ENCODE measurements around the gene CCDC6.

GRCh38 chr10:59857921-59858320 is 48.4 kb downstream of the CCDC6 start:
- no peak for TF ChIP-seq CTCF (IDR thresholded peaks at IDR 0.05)
- TF ChIP-seq POLR2A (IDR thresholded peaks at IDR 0.05), result no peak
